Measurements from ENCODE around the gene DYNLT2.
A peak's percentile ranks its signal among the peaks of the same experiment; 100 is the strongest.

Gene DYNLT2

GRCh38 chr6:169725125-169726048 lies 26.0 kb downstream of the DYNLT2 start:
- peaks cover under 1% of the 10 kb centered on the region for H3K36me3 Mint-ChIP-seq (ENCODE audit: low read depth)
- peak overlapping the region; percentile 97 to 98 (median 98) for H3K27ac Mint-ChIP-seq
- peaks cover 39% of the 10 kb centered on the region for H3K4me1 Mint-ChIP-seq
- H3K9me3 Mint-ChIP-seq, result no peaks in the 10 kb centered on the region
- no peak for TF ChIP-seq CTCF (IDR thresholded peaks at IDR 0.05; ENCODE audit: unreplicated experiment in 3 of 3)
- no peaks in the 10 kb centered on the region for H3K27me3 Mint-ChIP-seq (ENCODE audit: low read depth)
- H3K4me3 Mint-ChIP-seq, result peak overlapping the region; percentile 87 to 96 (median 92)

- Mint-ChIP-seq H3K36me3 (ENCODE audit: low read depth) (peaks cover 5% of the 10 kb centered on the region), H3K4me3 (peak within 1 kb of the TSS; percentile 90 to 97 (median 96)), H3K4me1 (peaks cover 42% of the 10 kb centered on the region), H3K9me3 (no peaks in the 10 kb centered on the region), H3K27ac (peak within 1 kb of the TSS; percentile 97 to 98 (median 98)), H3K27me3 (ENCODE audit: low read depth) (no peaks in the 10 kb centered on the region)
- no peak for TF ChIP-seq CTCF (IDR thresholded peaks at IDR 0.05; ENCODE audit: unreplicated experiment in 3 of 3)
Measured at GRCh38 chr6:169724494-169725124, 26.8 kb downstream of the DYNLT2 start, which contains the start of gene PHF10. PHF10 (minus strand) TSS chr6:169724500; CDS start chr6:169723931, 569 bp downstream.

GRCh38 chr6:169723991-169724493 lies 27.3 kb downstream of the DYNLT2 start:
- Mint-ChIP-seq H3K27ac (no peak overlapping the region), H3K4me1 (peaks cover 42% of the 10 kb centered on the region), H3K36me3 (ENCODE audit: low read depth) (peaks cover 8% of the 10 kb centered on the region), H3K27me3 (ENCODE audit: low read depth) (no peaks in the 10 kb centered on the region), H3K9me3 (no peaks in the 10 kb centered on the region), H3K4me3 (peak overlapping the region; percentile 58 to 71 (median 63))
- TF ChIP-seq CTCF (IDR thresholded peaks at IDR 0.05; ENCODE audit: unreplicated experiment in 3 of 3), result no peak

- peak overlapping the region; percentile 90 to 97 (median 96) for H3K4me3 Mint-ChIP-seq
Measured at GRCh38 chr6:169723200-169723909, 28.0 kb downstream of the DYNLT2 start.

More at GRCh38 chr6:169723200-169723909, 28.0 kb downstream of the DYNLT2 start:
- Mint-ChIP-seq H3K9me3 (no peaks in the 10 kb centered on the region), H3K27me3 (ENCODE audit: low read depth) (no peaks in the 10 kb centered on the region), H3K27ac (peak overlapping the region; percentile 84 to 96 (median 90)), H3K36me3 (ENCODE audit: low read depth) (peaks cover 8% of the 10 kb centered on the region), H3K4me1 (peaks cover 42% of the 10 kb centered on the region)
- no peak for TF ChIP-seq CTCF (IDR thresholded peaks at IDR 0.05; ENCODE audit: unreplicated experiment in 3 of 3)

Measured in nephron (organoid).